GM23338 (cell line): ENCODE measurements around the gene SMARCE1. TPM values are rescaled to one million over a fixed set of nuclear protein-coding genes. Genes with fewer than 3 reads are reported as not detected.

Experiments used
- ATAC-seq: fragments of 200-7000 bp; cut with Tn5 transposase; 3 replicates; pipeline ENCODE4 v1.9.1; 2020
- DNase-seq: peaks from one replicate; pipeline ENCODE4 v3.0.0-alpha.2; 2015; ENCODE audit warnings: low spot score
- H2AFZ ChIP-seq: fragments of 200-600 bp; sonication (generic); 2 replicates; pipeline ENCODE4 v1.8.0; 2016; ENCODE audit warnings: antibody characterized with exemption, mild to moderate bottlenecking, moderate library complexity
- H3F3A ChIP-seq: fragments of 200-600 bp; sonication (generic); replicated peaks from 2 replicates; pipeline ENCODE4 v1.8.0; 2017; ENCODE audit warnings: antibody characterized with exemption, mixed run types, low read depth
- H3K27ac ChIP-seq: fragments of 200-600 bp; sonication (generic); 2 replicates; pipeline ENCODE4 v1.6.1; 2016; ENCODE audit warnings: low read depth
- H3K27me3 ChIP-seq: fragments of 200-600 bp; sonication (generic); 2 replicates; pipeline ENCODE4 v1.8.0; 2016; ENCODE audit warnings: mild to moderate bottlenecking, mixed run types, moderate library complexity; ENCODE audit not compliant: insufficient read depth
- H3K36me3 ChIP-seq: fragments of 200-600 bp; sonication (generic); 2 replicates; pipeline ENCODE4 v1.8.0; 2016; ENCODE audit warnings: mild to moderate bottlenecking; ENCODE audit not compliant: insufficient read depth
- H3K4me1 ChIP-seq: fragments of 200-600 bp; sonication (generic); 2 replicates; pipeline ENCODE4 v1.8.0; 2016; ENCODE audit warnings: mild to moderate bottlenecking, moderate library complexity; ENCODE audit not compliant: insufficient read depth
- H3K4me2 ChIP-seq: fragments of 200-600 bp; sonication (generic); 2 replicates; pipeline ENCODE4 v1.7.1; 2017; ENCODE audit warnings: mixed run types
- H3K4me3 ChIP-seq: fragments of 200-600 bp; sonication (generic); 2 replicates; pipeline ENCODE4 v1.6.1; 2016; ENCODE audit warnings: mixed run types
- H3K79me2 ChIP-seq: fragments of 200-600 bp; sonication (generic); replicated peaks from 2 replicates; pipeline ENCODE4 v1.8.0; 2017; ENCODE audit warnings: mild to moderate bottlenecking; ENCODE audit not compliant: insufficient read depth
- H3K9me2 ChIP-seq: fragments of 200-600 bp; sonication (generic); 2 replicates; pipeline ENCODE4 v1.8.0; 2017; ENCODE audit not compliant: insufficient read depth
- H4K20me1 ChIP-seq: fragments of 200-600 bp; sonication (generic); replicated peaks from 2 replicates; pipeline ENCODE4 v1.8.0; 2017; ENCODE audit warnings: mild to moderate bottlenecking; ENCODE audit not compliant: insufficient read depth
- H3K27ac Mint-ChIP-seq: 2 replicates; pipeline ENCODE4 v1.8.0; 2020; ENCODE audit warnings: inconsistent platforms, mild to moderate bottlenecking, moderate library complexity, mixed read lengths
- H3K27me3 Mint-ChIP-seq: 3 replicates; pipeline ENCODE4 v1.8.0; 2022; ENCODE audit warnings: low read depth, mild to moderate bottlenecking, moderate library complexity, mixed read lengths, inconsistent platforms; ENCODE audit not compliant: insufficient read depth, poor library complexity
- H3K36me3 Mint-ChIP-seq: 3 replicates; pipeline ENCODE4 v1.8.0; 2021; ENCODE audit warnings: low read depth, mild to moderate bottlenecking, inconsistent platforms, moderate library complexity, mixed read lengths
- H3K4me1 Mint-ChIP-seq: 3 replicates; pipeline ENCODE4 v1.8.0; 2020; ENCODE audit warnings: mild to moderate bottlenecking, inconsistent platforms, mixed read lengths
- H3K4me3 Mint-ChIP-seq: 3 replicates; pipeline ENCODE4 v1.8.0; 2021; ENCODE audit warnings: moderate library complexity, mild to moderate bottlenecking, inconsistent platforms, mixed read lengths
- H3K9me3 Mint-ChIP-seq: 3 replicates; pipeline ENCODE4 v1.8.0; 2020; ENCODE audit warnings: moderate library complexity, mild to moderate bottlenecking, inconsistent platforms, mixed read lengths
- CREB1 ChIP-seq: fragments of 250-450 bp; sonication (Bioruptor Pico); IDR thresholded peaks from 2 replicates; pipeline ENCODE4 v1.5.0; 2020; ENCODE audit warnings: low read depth, mild to moderate bottlenecking, moderate library complexity
- CTCF ChIP-seq, 2 experiments: fragments of 200-600 bp in 1 of 2; sonication (generic) in 1 of 2; conservative IDR thresholded peaks; 2 replicates each; pipeline versions ENCODE4 v1.5.1 to v1.6.1; 2016 to 2017; ENCODE audit warnings: antibody characterized with exemption in 2 of 2, low read depth in 2 of 2, mild to moderate bottlenecking in 2 of 2, moderate library complexity in 1 of 2
- EZH2 ChIP-seq: fragments of 200-600 bp; sonication (generic); IDR thresholded peaks from one replicate; pipeline ENCODE4 v1.8.0; 2017; ENCODE audit warnings: antibody characterized with exemption, mild to moderate bottlenecking, low read depth; ENCODE audit not compliant: unreplicated experiment
- EZH2phosphoT487 ChIP-seq: fragments of 200-600 bp; sonication (generic); IDR thresholded peaks from one replicate; pipeline ENCODE4 v1.8.1; 2018; ENCODE audit warnings: antibody characterized with exemption; ENCODE audit not compliant: unreplicated experiment
- JUNB ChIP-seq: IDR thresholded peaks from one replicate; pipeline ENCODE4 v1.6.1; 2016; ENCODE audit warnings: antibody characterized with exemption; ENCODE audit not compliant: unreplicated experiment
- REST ChIP-seq: IDR thresholded peaks from one replicate; pipeline ENCODE4 v1.6.1; 2018; ENCODE audit warnings: antibody characterized with exemption; ENCODE audit not compliant: unreplicated experiment
- STAT1 ChIP-seq: IDR thresholded peaks from one replicate; pipeline ENCODE4 v1.6.1; 2016; ENCODE audit warnings: antibody characterized with exemption; ENCODE audit not compliant: unreplicated experiment
- ZNF331 ChIP-seq: fragments of 250-450 bp; sonication (Bioruptor Pico); IDR thresholded peaks from 2 replicates; pipeline ENCODE4 v1.5.0; 2020; ENCODE audit warnings: low read depth, mild to moderate bottlenecking, moderate library complexity
- polyA plus RNA-seq: library from polyadenylated mRNA; unstranded; fragments of >200 nt; fragmentation: Nextera tagmentation; extraction: Ambion mirVana; gene quantifications from 2 replicates; pipeline ENCODE4 v1.2.1, GENCODE V29; 2016
- total RNA-seq: library from RNA; depleted of rRNA; stranded (reverse); fragments of >200 nt; shearing (Covaris generic); gene quantifications from 2 replicates; pipeline ENCODE4 v1.2.3, GENCODE V29; 2014

Gene SMARCE1
- total and polyA plus RNA-seq, 2 experiments from 2014 or later: 101 to 258 TPM

- H3K36me3 Mint-ChIP-seq: no peaks in the 10 kb centered on the region
- Histone ChIP-seq H3K79me2 (no peaks in the 10 kb centered on the region), H3F3A (no peaks in the 10 kb centered on the region), H3K4me2 (no peak overlapping the region), H4K20me1 (no peaks in the 10 kb centered on the region), H3K9me2 (no peaks in the 10 kb centered on the region), H3K27me3 (no peaks in the 10 kb centered on the region), H2AFZ (no peak overlapping the region), H3K36me3 (no peaks in the 10 kb centered on the region), H3K4me3 (no peak overlapping the region), H3K27ac (no peak overlapping the region), H3K4me1 (peaks cover 4% of the 10 kb centered on the region; the same call in 1 of the 2 replicates)
- H3K9me3 Mint-ChIP-seq: no peaks in the 10 kb centered on the region
- DNase-seq (no peak), ATAC-seq (no peak)
- no peak for TF ChIP-seq JUNB
- TF ChIP-seq STAT1: no peak
- TF ChIP-seq ZNF331: no peak
- no peak for TF ChIP-seq REST
- no peak for TF ChIP-seq EZH2
- no peak for TF ChIP-seq CTCF (conservative IDR thresholded peaks at IDR 0.05; ENCODE audit: low read depth in 2 of 2)
- no peak overlapping the region for H3K4me3 Mint-ChIP-seq
- H3K27me3 Mint-ChIP-seq: peaks cover 3% of the 10 kb centered on the region
- H3K27ac Mint-ChIP-seq: no peak overlapping the region
- peaks cover 5% of the 10 kb centered on the region; the same call in 2 of the 3 replicates for H3K4me1 Mint-ChIP-seq
Observed at GRCh38 chr17:40598301-40598618, 49.4 kb downstream of the SMARCE1 start.

- H3F3A ChIP-seq: no peaks in the 10 kb centered on the region
- H3K27me3 ChIP-seq: no peaks in the 10 kb centered on the region
- H3K4me1 ChIP-seq: peaks cover 4% of the 10 kb centered on the region; the same call in 1 of the 2 replicates
- no peaks in the 10 kb centered on the region for H4K20me1 ChIP-seq
- Mint-ChIP-seq H3K27ac (no peak overlapping the region), H3K27me3 (peaks cover 3% of the 10 kb centered on the region), H3K4me1 (peaks cover 5% of the 10 kb centered on the region; the same call in 2 of the 3 replicates), H3K9me3 (no peaks in the 10 kb centered on the region), H3K4me3 (no peak overlapping the region), H3K36me3 (no peaks in the 10 kb centered on the region)
- no peaks in the 10 kb centered on the region for H3K79me2 ChIP-seq
- ATAC-seq (no peak), DNase-seq (no peak)
- H3K27ac ChIP-seq: no peak overlapping the region
- H3K36me3 ChIP-seq: no peaks in the 10 kb centered on the region
- H2AFZ ChIP-seq: no peak overlapping the region
- no peak overlapping the region for H3K4me2 ChIP-seq
- H3K9me2 ChIP-seq: no peaks in the 10 kb centered on the region
- no peak overlapping the region for H3K4me3 ChIP-seq
- TF ChIP-seq EZH2 (no peak), CREB1 (CRISPR knock-in tag) (no peak), JUNB (no peak), ZNF331 (no peak), EZH2phosphoT487 (no peak), REST (no peak)
Observed at GRCh38 chr17:40597556-40598300, 49.9 kb downstream of the SMARCE1 start.
